HG03521 (cell line): ENCODE data around the gene MET.

Source experiments
- ATAC-seq: cut with Tn5 transposase; IDR thresholded peaks from one replicate; pipeline ENCODE4 v1.9.1; 2021; ENCODE audit warnings: mild to moderate bottlenecking, moderate library complexity; ENCODE audit not compliant: unreplicated experiment

MET gene

GRCh38 chr7:116780966-116781365 is 109.0 kb downstream of the MET start:
- ATAC-seq = no peak

GRCh38 chr7:116781584-116781983 is 109.6 kb downstream of the MET start:
- no peak for ATAC-seq

GRCh38 chr7:116782177-116782711 is 110.2 kb downstream of the MET start:
- ATAC-seq = no peak

- no peak for ATAC-seq
These were observed 111.8 kb downstream of the MET start for GRCh38 chr7:116783666-116784318.

GRCh38 chr7:116784647-116785046 is 112.7 kb downstream of the MET start:
- ATAC-seq = no peak

- no peak for ATAC-seq
These were observed 113.8 kb downstream of the MET start for GRCh38 chr7:116785843-116786242.

GRCh38 chr7:116786791-116787443 is 114.9 kb downstream of the MET start:
- peak; percentile 98 for ATAC-seq

GRCh38 chr7:116787881-116788280 is 115.9 kb downstream of the MET start:
- ATAC-seq = no peak

- ATAC-seq = no peak
These were observed 116.7 kb downstream of the MET start for GRCh38 chr7:116788572-116789197.

- ATAC-seq = no peak
These were observed 118.0 kb downstream of the MET start for GRCh38 chr7:116790025-116790424.

- ATAC-seq = no peak
These were observed 120.8 kb downstream of the MET start for GRCh38 chr7:116792813-116793212.

GRCh38 chr7:116793795-116794340 is 121.9 kb downstream of the MET start:
- ATAC-seq = no peak

GRCh38 chr7:116796471-116796870 is 124.5 kb downstream of the MET start:
- ATAC-seq = no peak

- no peak for ATAC-seq
These were observed 125.6 kb downstream of the MET start for GRCh38 chr7:116797612-116798011.

- no peak for ATAC-seq
These were observed 126.2 kb downstream of the MET start for GRCh38 chr7:116798232-116798631.

GRCh38 chr7:116799916-116800315 is 127.9 kb downstream of the MET start:
- no peak for ATAC-seq

GRCh38 chr7:116800594-116800993 is 128.6 kb downstream of the MET start:
- no peak for ATAC-seq

GRCh38 chr7:116801092-116801710 is 129.2 kb downstream of the MET start:
- ATAC-seq = no peak

GRCh38 chr7:116802144-116802745 is 130.2 kb downstream of the MET start:
- ATAC-seq = no peak

- ATAC-seq = peak; percentile 72
These were observed 130.8 kb downstream of the MET start for GRCh38 chr7:116802746-116803152.

GRCh38 chr7:116804471-116804870 is 132.5 kb downstream of the MET start:
- no peak for ATAC-seq
